Liver (tissue), 3 donors: ENCODE data around the gene PRKAB1.

Experiments used
- ATF3 ChIP-seq: IDR thresholded peaks from 2 replicates; pipeline ENCODE4 v1.6.1; 2016; ENCODE audit warnings: antibody characterized with exemption
- CTCF ChIP-seq: fragments of 150-350 bp; IDR thresholded peaks from 2 replicates; pipeline ENCODE4 v1.5.1; 2017; ENCODE audit warnings: improper control_type of control experiment, low read depth, low read length; ENCODE audit not compliant: missing input control
- GABPA ChIP-seq, 2 donors: IDR thresholded peaks in 1 of 2; conservative IDR thresholded peaks in 1 of 2; 2 replicates each; pipeline ENCODE4 v1.6.1; 2016; ENCODE audit warnings: antibody characterized with exemption in 2 of 2, mild to moderate bottlenecking in 1 of 2, moderate library complexity in 1 of 2
- JUND ChIP-seq, 2 donors: IDR thresholded peaks; 2 replicates each; pipeline ENCODE4 v1.6.1; 2016; ENCODE audit warnings: antibody characterized with exemption in 2 of 2
- MAX ChIP-seq: IDR thresholded peaks from 2 replicates; pipeline ENCODE4 v1.6.1; 2016; ENCODE audit warnings: antibody characterized with exemption
- RAD21 ChIP-seq, 2 donors: IDR thresholded peaks; 2 replicates each; pipeline ENCODE4 v1.6.1; 2016; ENCODE audit warnings: antibody characterized with exemption in 2 of 2, mild to moderate bottlenecking in 2 of 2
- REST ChIP-seq: IDR thresholded peaks from 2 replicates; pipeline ENCODE4 v1.6.1; 2016; ENCODE audit warnings: antibody characterized with exemption, mild to moderate bottlenecking
- SP1 ChIP-seq: IDR thresholded peaks from 2 replicates; pipeline ENCODE4 v1.6.1; 2018; ENCODE audit warnings: antibody characterized with exemption, mild to moderate bottlenecking
- YY1 ChIP-seq: IDR thresholded peaks from 2 replicates; pipeline ENCODE4 v1.6.1; 2016; ENCODE audit warnings: antibody characterized with exemption, mild to moderate bottlenecking
- ZBTB33 ChIP-seq: IDR thresholded peaks from 2 replicates; pipeline ENCODE4 v1.6.1; 2016; ENCODE audit warnings: antibody characterized with exemption
- donor health status: healthy.
- donor health status: healthy.

- TF ChIP-seq CTCF = no peak
- no peak for TF ChIP-seq JUND (IDR thresholded peaks at IDR 0.05)
- TF ChIP-seq GABPA (IDR thresholded peaks at IDR 0.05 in 1 of 2, conservative IDR thresholded peaks at IDR 0.05 in 1 of 2) = no peak
- no peak for TF ChIP-seq RAD21 (IDR thresholded peaks at IDR 0.05)
- TF ChIP-seq MAX = no peak
- no peak for TF ChIP-seq ATF3
- TF ChIP-seq REST = no peak
- no peak for TF ChIP-seq ZBTB33
- TF ChIP-seq YY1 = no peak
- TF ChIP-seq SP1 = no peak
Measured at GRCh38 chr12:119672194-119672593, 4.3 kb downstream of the PRKAB1 start.
